Measurements from ENCODE around the gene DKK3. TPM values are rescaled to one million over a fixed set of nuclear protein-coding genes. Genes with fewer than 3 reads are reported as not detected.

The DKK3 gene
- total and polyA plus RNA-seq, 2 experiments from 2014 or later, result 16.8 to 31.1 TPM

DNA sequence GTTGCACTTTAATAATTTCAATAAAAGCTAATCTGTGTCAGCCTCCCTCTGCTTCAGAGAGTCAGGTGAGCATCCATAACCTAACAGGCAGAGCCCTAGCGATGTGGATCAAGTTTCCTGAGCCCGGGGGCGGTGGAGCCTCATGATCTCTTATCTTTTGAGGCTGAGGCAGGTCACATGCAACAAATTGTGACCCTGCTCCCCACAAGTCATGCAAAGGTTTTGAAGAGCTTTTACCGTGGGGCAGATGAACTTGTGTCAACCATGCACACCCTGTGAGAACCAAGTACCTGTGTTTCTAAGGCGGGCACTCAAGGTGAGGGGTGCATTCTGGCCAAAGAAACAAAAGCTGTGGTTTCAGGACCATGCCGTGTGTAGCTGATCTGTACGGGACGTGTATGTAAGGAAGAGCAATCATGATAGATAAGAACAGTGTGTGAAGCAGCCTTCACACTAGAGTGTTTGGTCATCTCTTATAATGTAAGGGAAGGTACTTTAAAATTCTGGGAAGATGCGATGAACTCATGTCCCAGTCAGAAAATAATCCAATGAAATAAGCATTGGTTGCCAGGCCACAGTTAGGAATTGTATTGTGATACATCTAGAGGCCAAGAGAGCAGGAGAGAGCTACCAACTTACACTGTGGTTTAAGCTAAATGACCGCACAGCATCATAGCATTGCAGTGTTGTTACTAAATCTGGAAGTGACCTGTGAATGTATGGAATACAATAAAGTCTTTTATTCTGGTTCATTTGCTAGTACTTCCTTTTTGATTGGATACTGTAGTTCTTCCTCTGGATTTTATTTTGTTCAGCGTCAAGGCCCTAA, 49.8 kb downstream of the DKK3 start:
- Histone ChIP-seq H3K4me1 (ENCODE audit: insufficient read depth) (0 out of 2 replicates have a peak, but pooled peaks cover 2% of the 10 kb centered on the region), H3K79me2 (replicated peaks; ENCODE audit: insufficient read depth) (no peaks in the 10 kb centered on the region), H3F3A (replicated peaks; ENCODE audit: low read depth) (no peaks in the 10 kb centered on the region), H3K36me3 (ENCODE audit: insufficient read depth) (peaks cover 12% of the 10 kb centered on the region; the same call in 1 of the 2 replicates), H3K4me2 (no peak overlapping the region), H2AFZ (no peak overlapping the region), H3K9me2 (ENCODE audit: insufficient read depth) (no peaks in the 10 kb centered on the region), H3K27me3 (ENCODE audit: insufficient read depth) (no peaks in the 10 kb centered on the region), H4K20me1 (replicated peaks; ENCODE audit: insufficient read depth) (no peaks in the 10 kb centered on the region), H3K4me3 (no peak overlapping the region), H3K27ac (ENCODE audit: low read depth) (no peak overlapping the region)
- TF ChIP-seq EZH2 (IDR thresholded peaks at IDR 0.05; ENCODE audit: low read depth, unreplicated experiment) (no peak), NANOG (IDR thresholded peaks at IDR 0.05; ENCODE audit: borderline replicate concordance) (no peak), ZNF462 (CRISPR knock-in tag; IDR thresholded peaks at IDR 0.05) (no peak), CREB1 (CRISPR knock-in tag; IDR thresholded peaks at IDR 0.05; ENCODE audit: low read depth) (no peak), EZH2phosphoT487 (IDR thresholded peaks at IDR 0.05; ENCODE audit: unreplicated experiment) (no peak), JUNB (IDR thresholded peaks at IDR 0.05; ENCODE audit: unreplicated experiment) (no peak), STAT1 (IDR thresholded peaks at IDR 0.05; ENCODE audit: unreplicated experiment) (no peak), POLR2AphosphoS5 (IDR thresholded peaks at IDR 0.05; ENCODE audit: low read depth) (no peak), ETS1 (IDR thresholded peaks at IDR 0.05) (no peak), ZNF114 (CRISPR knock-in tag; IDR thresholded peaks at IDR 0.05) (no peak), CTCF (conservative IDR thresholded peaks at IDR 0.05; ENCODE audit: low read depth in 2 of 2) (no peak), ZNF331 (CRISPR knock-in tag; IDR thresholded peaks at IDR 0.05; ENCODE audit: low read depth) (no peak)
- TF ChIP-seq, protein P1, sequence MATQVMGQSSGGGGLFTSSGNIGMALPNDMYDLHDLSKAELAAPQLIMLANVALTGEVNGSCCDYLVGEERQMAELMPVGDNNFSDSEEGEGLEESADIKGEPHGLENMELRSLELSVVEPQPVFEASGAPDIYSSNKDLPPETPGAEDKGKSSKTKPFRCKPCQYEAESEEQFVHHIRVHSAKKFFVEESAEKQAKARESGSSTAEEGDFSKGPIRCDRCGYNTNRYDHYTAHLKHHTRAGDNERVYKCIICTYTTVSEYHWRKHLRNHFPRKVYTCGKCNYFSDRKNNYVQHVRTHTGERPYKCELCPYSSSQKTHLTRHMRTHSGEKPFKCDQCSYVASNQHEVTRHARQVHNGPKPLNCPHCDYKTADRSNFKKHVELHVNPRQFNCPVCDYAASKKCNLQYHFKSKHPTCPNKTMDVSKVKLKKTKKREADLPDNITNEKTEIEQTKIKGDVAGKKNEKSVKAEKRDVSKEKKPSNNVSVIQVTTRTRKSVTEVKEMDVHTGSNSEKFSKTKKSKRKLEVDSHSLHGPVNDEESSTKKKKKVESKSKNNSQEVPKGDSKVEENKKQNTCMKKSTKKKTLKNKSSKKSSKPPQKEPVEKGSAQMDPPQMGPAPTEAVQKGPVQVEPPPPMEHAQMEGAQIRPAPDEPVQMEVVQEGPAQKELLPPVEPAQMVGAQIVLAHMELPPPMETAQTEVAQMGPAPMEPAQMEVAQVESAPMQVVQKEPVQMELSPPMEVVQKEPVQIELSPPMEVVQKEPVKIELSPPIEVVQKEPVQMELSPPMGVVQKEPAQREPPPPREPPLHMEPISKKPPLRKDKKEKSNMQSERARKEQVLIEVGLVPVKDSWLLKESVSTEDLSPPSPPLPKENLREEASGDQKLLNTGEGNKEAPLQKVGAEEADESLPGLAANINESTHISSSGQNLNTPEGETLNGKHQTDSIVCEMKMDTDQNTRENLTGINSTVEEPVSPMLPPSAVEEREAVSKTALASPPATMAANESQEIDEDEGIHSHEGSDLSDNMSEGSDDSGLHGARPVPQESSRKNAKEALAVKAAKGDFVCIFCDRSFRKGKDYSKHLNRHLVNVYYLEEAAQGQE (IDR thresholded peaks at IDR 0.05; ENCODE audit: unreplicated experiment), result no peak
- DNase-seq (ENCODE audit: low spot score), result no peak
- Mint-ChIP-seq H3K4me3 (no peak overlapping the region), H3K27me3 (ENCODE audit: insufficient read depth, low read depth, poor library complexity) (peaks cover 3% of the 10 kb centered on the region), H3K4me1 (peaks cover 3% of the 10 kb centered on the region; the same call in 1 of the 3 replicates), H3K9me3 (no peaks in the 10 kb centered on the region), H3K36me3 (ENCODE audit: low read depth) (peaks cover 14% of the 10 kb centered on the region; the same call in 2 of the 3 replicates), H3K27ac (no peak overlapping the region)
- no peak for ATAC-seq
